ENCODE results near the gene ERICH4.

Gene ERICH4

DNA sequence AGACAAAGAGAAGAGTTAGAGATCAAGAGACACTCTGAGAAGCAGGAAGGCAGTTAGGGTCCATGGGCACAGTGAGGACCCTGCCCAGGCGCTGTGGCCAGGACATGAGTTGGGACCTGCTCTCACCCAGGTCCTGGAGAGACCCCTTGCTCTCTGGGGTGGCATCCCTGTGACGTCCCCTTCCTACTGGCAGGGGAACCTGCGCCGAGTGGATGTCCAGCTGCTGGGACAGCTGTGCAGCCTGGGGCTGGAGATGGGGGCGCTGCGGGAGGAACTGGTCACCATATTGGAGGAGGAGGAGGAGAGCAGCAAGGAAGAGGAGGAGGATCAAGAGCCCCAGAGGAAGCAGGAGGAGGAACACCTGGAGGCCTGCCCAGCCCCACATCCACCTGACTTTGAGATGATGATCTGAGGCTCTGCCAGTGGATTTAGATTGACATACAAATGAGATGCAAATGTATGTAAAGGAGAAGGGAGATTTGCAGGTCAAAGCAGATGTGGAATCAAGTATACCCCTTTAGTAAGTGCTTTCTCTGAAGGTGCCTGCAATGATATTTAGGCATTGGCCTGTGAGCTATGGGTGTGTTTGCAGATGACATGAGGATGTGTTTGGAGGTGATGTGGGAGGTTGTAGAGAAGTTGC is 978 bp downstream of the ERICH4 start:
- no peaks in the 10 kb centered on the region for H4K20me1 ChIP-seq (ENCODE audit: insufficient read depth, low read length)

DNA sequence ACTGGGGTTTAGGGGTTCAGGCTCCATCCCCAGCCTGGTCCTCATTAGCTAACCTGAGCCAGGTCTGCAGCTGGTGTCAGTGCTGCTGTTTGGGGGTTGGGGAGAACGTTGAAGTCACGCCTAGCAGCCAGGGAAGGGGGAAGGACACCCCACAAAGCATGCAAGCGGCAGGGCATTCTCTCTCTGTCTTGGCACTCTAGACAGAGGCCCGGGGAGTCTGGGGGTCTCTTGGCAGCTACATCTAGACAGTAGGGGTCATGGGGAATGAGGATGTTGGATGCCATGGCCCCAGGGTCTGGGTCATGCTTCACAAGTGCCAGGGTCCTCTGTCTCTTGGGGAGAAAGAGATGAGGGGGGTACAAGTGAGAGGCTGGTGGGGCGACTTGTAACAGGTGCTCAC is 2.6 kb downstream of the ERICH4 start:
- TF ChIP-seq EZH2 (IDR thresholded peaks at IDR 0.05; ENCODE audit: borderline replicate concordance, low read depth, low read length, severe bottlenecking) = no peak
- TF ChIP-seq, protein P1, sequence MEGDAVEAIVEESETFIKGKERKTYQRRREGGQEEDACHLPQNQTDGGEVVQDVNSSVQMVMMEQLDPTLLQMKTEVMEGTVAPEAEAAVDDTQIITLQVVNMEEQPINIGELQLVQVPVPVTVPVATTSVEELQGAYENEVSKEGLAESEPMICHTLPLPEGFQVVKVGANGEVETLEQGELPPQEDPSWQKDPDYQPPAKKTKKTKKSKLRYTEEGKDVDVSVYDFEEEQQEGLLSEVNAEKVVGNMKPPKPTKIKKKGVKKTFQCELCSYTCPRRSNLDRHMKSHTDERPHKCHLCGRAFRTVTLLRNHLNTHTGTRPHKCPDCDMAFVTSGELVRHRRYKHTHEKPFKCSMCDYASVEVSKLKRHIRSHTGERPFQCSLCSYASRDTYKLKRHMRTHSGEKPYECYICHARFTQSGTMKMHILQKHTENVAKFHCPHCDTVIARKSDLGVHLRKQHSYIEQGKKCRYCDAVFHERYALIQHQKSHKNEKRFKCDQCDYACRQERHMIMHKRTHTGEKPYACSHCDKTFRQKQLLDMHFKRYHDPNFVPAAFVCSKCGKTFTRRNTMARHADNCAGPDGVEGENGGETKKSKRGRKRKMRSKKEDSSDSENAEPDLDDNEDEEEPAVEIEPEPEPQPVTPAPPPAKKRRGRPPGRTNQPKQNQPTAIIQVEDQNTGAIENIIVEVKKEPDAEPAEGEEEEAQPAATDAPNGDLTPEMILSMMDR (IDR thresholded peaks at IDR 0.05; ENCODE audit: borderline replicate concordance, extremely low read depth, low read length, poor library complexity, severe bottlenecking) = no peak
- DNase-seq (no peak), ATAC-seq (ENCODE audit: insufficient read depth, low read depth) (no peak)
- Histone ChIP-seq H3K36me3 (ENCODE audit: insufficient read depth, low read length) (no peaks in the 10 kb centered on the region), H3K4me1 (ENCODE audit: insufficient read depth, low read length) (no peaks in the 10 kb centered on the region), H3K9me3 (ENCODE audit: insufficient read depth, low read length, severe bottlenecking) (no peaks in the 10 kb centered on the region), H3K27me3 (ENCODE audit: insufficient read depth, low read length, poor library complexity) (no peaks in the 10 kb centered on the region), H4K20me1 (ENCODE audit: insufficient read depth, low read length) (no peaks in the 10 kb centered on the region), H3K27ac (ENCODE audit: low read length) (no peak overlapping the region), H2AFZ (ENCODE audit: low read depth, low read length) (no peak overlapping the region), H3K4me2 (ENCODE audit: insufficient read depth, low read length) (no peak overlapping the region), H3K79me2 (ENCODE audit: insufficient read depth, low read length) (no peaks in the 10 kb centered on the region), H3K9ac (ENCODE audit: low read depth, low read length) (no peak overlapping the region), H3K4me3 (ENCODE audit: low read depth in 1 of 2, low read length in 2 of 2) (no peak overlapping the region)

More for the DNA sequence above, 978 bp downstream of the ERICH4 start:
- Histone ChIP-seq H2AFZ (ENCODE audit: low read depth, low read length) (no peak overlapping the region), H3K27ac (ENCODE audit: low read length) (no peak overlapping the region), H3K4me1 (ENCODE audit: insufficient read depth, low read length) (peaks cover 9% of the 10 kb centered on the region), H3K36me3 (ENCODE audit: insufficient read depth, low read length) (no peaks in the 10 kb centered on the region), H3K79me2 (ENCODE audit: insufficient read depth, low read length) (peaks cover 4% of the 10 kb centered on the region), H3K9ac (ENCODE audit: low read depth, low read length) (no peak overlapping the region), H3K9me3 (ENCODE audit: insufficient read depth, low read length, severe bottlenecking) (no peaks in the 10 kb centered on the region), H3K4me2 (ENCODE audit: insufficient read depth, low read length) (no peak overlapping the region), H3K27me3 (ENCODE audit: insufficient read depth, low read length, poor library complexity) (no peaks in the 10 kb centered on the region), H3K4me3 (ENCODE audit: low read depth in 1 of 2, low read length in 2 of 2) (no peak overlapping the region)
- DNase-seq (no peak), ATAC-seq (ENCODE audit: insufficient read depth, low read depth) (no peak)
- TF ChIP-seq EZH2 (IDR thresholded peaks at IDR 0.05; ENCODE audit: borderline replicate concordance, low read depth, low read length, severe bottlenecking) = no peak
- TF ChIP-seq, protein P1 (IDR thresholded peaks at IDR 0.05; ENCODE audit: borderline replicate concordance, extremely low read depth, low read length, poor library complexity, severe bottlenecking) = no peak

DNA sequence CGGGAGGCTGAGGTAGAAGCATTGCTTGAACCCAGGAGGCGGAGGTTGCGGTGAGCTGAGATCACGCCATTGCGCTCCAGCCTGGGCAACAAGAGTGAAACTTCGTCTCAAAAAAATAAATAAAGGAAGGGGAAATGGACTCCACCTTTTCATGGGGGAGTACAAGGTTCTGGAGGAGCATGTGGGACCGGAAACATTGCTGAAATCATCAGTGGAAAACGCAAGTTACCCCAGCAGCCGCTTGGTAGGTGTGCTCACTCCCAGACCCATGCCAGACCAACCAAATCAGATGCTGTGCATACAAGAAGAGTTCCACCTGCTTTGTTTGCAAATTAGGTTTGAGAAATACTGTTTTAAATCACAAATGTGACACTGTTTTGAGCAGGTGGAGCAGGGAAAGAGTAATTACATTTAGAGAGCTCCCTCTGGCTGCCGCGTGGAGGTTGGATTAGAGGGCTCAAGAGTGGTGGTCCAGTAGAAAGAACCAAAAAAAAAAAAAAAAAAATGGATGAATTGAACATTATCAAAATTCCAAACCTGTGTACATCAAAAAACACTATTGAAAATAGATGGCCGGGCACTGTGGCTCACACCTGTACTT is 4.9 kb downstream of the ERICH4 start:
- no peaks in the 10 kb centered on the region for H4K20me1 ChIP-seq (ENCODE audit: insufficient read depth, low read length)
- no peak overlapping the region for H3K4me3 ChIP-seq (ENCODE audit: low read depth in 1 of 2, low read length in 2 of 2)
- TF ChIP-seq EZH2 (IDR thresholded peaks at IDR 0.05; ENCODE audit: borderline replicate concordance, low read depth, low read length, severe bottlenecking) = no peak
- TF ChIP-seq, protein P1 (IDR thresholded peaks at IDR 0.05; ENCODE audit: borderline replicate concordance, extremely low read depth, low read length, poor library complexity, severe bottlenecking) = no peak
- H3K27me3 ChIP-seq (ENCODE audit: insufficient read depth, low read length, poor library complexity) = no peaks in the 10 kb centered on the region
- H3K79me2 ChIP-seq (ENCODE audit: insufficient read depth, low read length) = no peaks in the 10 kb centered on the region
- ATAC-seq (ENCODE audit: insufficient read depth, low read depth) = no peak
- H3K36me3 ChIP-seq (ENCODE audit: insufficient read depth, low read length) = no peaks in the 10 kb centered on the region
- no peak overlapping the region for H2AFZ ChIP-seq (ENCODE audit: low read depth, low read length)
- no peaks in the 10 kb centered on the region for H3K9me3 ChIP-seq (ENCODE audit: insufficient read depth, low read length, severe bottlenecking)
- DNase-seq = no peak
- H3K4me1 ChIP-seq (ENCODE audit: insufficient read depth, low read length) = no peaks in the 10 kb centered on the region
- no peak overlapping the region for H3K27ac ChIP-seq (ENCODE audit: low read length)
- H3K9ac ChIP-seq (ENCODE audit: low read depth, low read length) = no peak overlapping the region
- no peak overlapping the region for H3K4me2 ChIP-seq (ENCODE audit: insufficient read depth, low read length)

All from DND-41 (cell line).